ENCODE results near the gene ZSWIM9. TPM values are rescaled to one million over a fixed set of nuclear protein-coding genes. Genes with fewer than 3 reads are reported as not detected.

Gene ZSWIM9
- polyA plus RNA-seq, 1 of the 3 experiments (the other 2 are of a cell fraction) = 2.2 TPM

GRCh38 chr19:48152551-48152950 is 17.9 kb upstream of the ZSWIM9 start:
- Histone ChIP-seq H3K4me2 (no peak overlapping the region), H3K36me3 (replicated peaks in 1 of 2; ENCODE audit: control insufficient read depth in 1 of 2, insufficient read depth in 2 of 2, low read length in 1 of 2) (peaks cover 3 to 7% of the 10 kb centered on the region in 2 experiments), H3K9me3 (no peaks in the 10 kb centered on the region), H3K4me3 (ENCODE audit: low read depth in 2 of 2, low read length in 1 of 2) (no peak overlapping the region), H3K9me2 (no peaks in the 10 kb centered on the region), H3K27ac (ENCODE audit: low read depth in 2 of 2, low read length in 1 of 2) (peak overlapping the region in 1 of 2 experiments; percentile 68; a peak in 2 of 4 replicates), H3F3A (replicated peaks; ENCODE audit: insufficient read depth) (no peaks in the 10 kb centered on the region), H4K20me1 (ENCODE audit: insufficient read depth) (no peaks in the 10 kb centered on the region), H2AFZ (ENCODE audit: low read depth) (no peak overlapping the region), H3K4me1 (ENCODE audit: control insufficient read depth in 1 of 2, insufficient read depth in 2 of 2, low read depth in 1 of 2, low read length in 1 of 2) (no peaks in the 10 kb centered on the region; a peak in 1 of 4 replicates), H3K79me2 (ENCODE audit: insufficient read depth) (no peaks in the 10 kb centered on the region), H3K9ac (no peak overlapping the region), H3K27me3 (ENCODE audit: insufficient read depth) (no peaks in the 10 kb centered on the region)
- WGBS (ENCODE audit: low lambda C conversion rate) = 30% methylated on average over 8 of the region's 8 CpGs
- DNase-seq = peak; percentile 65
- CTCF ChIA-PET = interaction anchor here (0.6 to 16.3 kb wide), 26 partner anchors 10 to 430 kb away, joined by 3 to 168 read pairs (median 4); partner anchors contain the start of genes CARD8, PLA2G4C and ZNF114
- POLR2A ChIA-PET = interaction anchor here (0.5 to 0.6 kb wide), 3 partner anchors 15 to 1489 kb away, joined by 3 to 5 read pairs (median 3); no protein-coding TSS in a partner anchor
- TF ChIP-seq CTCF (IDR thresholded peaks at IDR 0.05) = peak; percentile 86
- TF ChIP-seq IRF3 (IDR thresholded peaks at IDR 0.05; ENCODE audit: low read depth, low read length) = 0 out of 2 replicates have a peak, but pooled peaks have one; percentile 16
- peak; percentile 83 for TF ChIP-seq RAD21 (IDR thresholded peaks at IDR 0.05; ENCODE audit: low read length)
- no peak for TF ChIP-seq JUND (IDR thresholded peaks at IDR 0.05)
- peak; percentile 88 for TF ChIP-seq SMC3 (IDR thresholded peaks at IDR 0.05; ENCODE audit: low read depth, low read length)

- H3K27me3 ChIP-seq (ENCODE audit: insufficient read depth) = no peaks in the 10 kb centered on the region
- peaks cover 3 to 7% of the 10 kb centered on the region in 2 experiments for H3K36me3 ChIP-seq (replicated peaks in 1 of 2; ENCODE audit: control insufficient read depth in 1 of 2, insufficient read depth in 2 of 2, low read length in 1 of 2)
- no peaks in the 10 kb centered on the region for H3F3A ChIP-seq (replicated peaks; ENCODE audit: insufficient read depth)
- CTCF ChIA-PET = interaction anchor here (0.6 to 16.3 kb wide), 5 partner anchors 48 to 392 kb away, joined by 3 to 168 read pairs (median 13); partner anchors contain the start of gene PLA2G4C
- no peak for DNase-seq
- H3K27ac ChIP-seq (ENCODE audit: low read depth in 2 of 2, low read length in 1 of 2) = no peak overlapping the region
- no peaks in the 10 kb centered on the region for H4K20me1 ChIP-seq (ENCODE audit: insufficient read depth)
- no peak overlapping the region for H3K4me3 ChIP-seq (ENCODE audit: low read depth in 2 of 2, low read length in 1 of 2)
- H3K9me3 ChIP-seq = no peaks in the 10 kb centered on the region
- TF ChIP-seq GABPA (IDR thresholded peaks at IDR 0.05; ENCODE audit: low read depth) = no peak
- TF ChIP-seq FOXM1 (IDR thresholded peaks at IDR 0.05; ENCODE audit: low read depth) = no peak
- no peak for TF ChIP-seq RFX5 (IDR thresholded peaks at IDR 0.05; ENCODE audit: low read length)
- TF ChIP-seq NFIC (IDR thresholded peaks at IDR 0.05; ENCODE audit: borderline replicate concordance) = no peak
- TF ChIP-seq USF2 (IDR thresholded peaks at IDR 0.05; ENCODE audit: borderline replicate concordance, low read depth, low read length) = no peak
- TF ChIP-seq MAX (IDR thresholded peaks at IDR 0.05; ENCODE audit: low read depth) = no peak
- TF ChIP-seq TEAD4 (IDR thresholded peaks at IDR 0.05; ENCODE audit: borderline replicate concordance, insufficient read depth) = no peak
- no peak for TF ChIP-seq FOSL2 (IDR thresholded peaks at IDR 0.05; ENCODE audit: borderline replicate concordance, low read depth)
- TF ChIP-seq CHD2 (IDR thresholded peaks at IDR 0.05; ENCODE audit: low read length, partially characterized antibody) = no peak
- no peak for TF ChIP-seq USF1 (IDR thresholded peaks at IDR 0.05; ENCODE audit: borderline replicate concordance, low read depth)
- TF ChIP-seq SIN3A (IDR thresholded peaks at IDR 0.05; ENCODE audit: borderline replicate concordance, low read depth, low read length) = no peak
- no peak for TF ChIP-seq TAF1 (IDR thresholded peaks at IDR 0.05; ENCODE audit: borderline replicate concordance, low read depth, low read length)
- TF ChIP-seq MEF2A (IDR thresholded peaks at IDR 0.05; ENCODE audit: borderline replicate concordance, low read depth) = no peak
- no peak for TF ChIP-seq ZBTB33 (IDR thresholded peaks at IDR 0.05; ENCODE audit: borderline replicate concordance, low read depth)
- TF ChIP-seq MXI1 (IDR thresholded peaks at IDR 0.05; ENCODE audit: low read depth, low read length) = no peak
- no peaks in the 10 kb centered on the region; a peak in 1 of 4 replicates for H3K4me1 ChIP-seq (ENCODE audit: control insufficient read depth in 1 of 2, insufficient read depth in 2 of 2, low read depth in 1 of 2, low read length in 1 of 2)
- H3K9ac ChIP-seq = no peak overlapping the region
- no peaks in the 10 kb centered on the region for H3K79me2 ChIP-seq (ENCODE audit: insufficient read depth)
- H3K9me2 ChIP-seq = no peaks in the 10 kb centered on the region
- no peak overlapping the region for H2AFZ ChIP-seq (ENCODE audit: low read depth)
- POLR2A ChIA-PET = no interaction called here
- no peak overlapping the region for H3K4me2 ChIP-seq
- WGBS (ENCODE audit: low lambda C conversion rate) = 72% methylated on average over 7 of the region's 9 CpGs
These were observed 16.5 kb upstream of the ZSWIM9 start for GRCh38 chr19:48154003-48154402.

All from SK-N-SH (cell line).